Measurements from ENCODE around the gene CDK18.

The CDK18 gene

GRCh38 chr1:205554026-205554811 lies 49.8 kb downstream of the CDK18 start:
- TF ChIP-seq, protein P1, sequence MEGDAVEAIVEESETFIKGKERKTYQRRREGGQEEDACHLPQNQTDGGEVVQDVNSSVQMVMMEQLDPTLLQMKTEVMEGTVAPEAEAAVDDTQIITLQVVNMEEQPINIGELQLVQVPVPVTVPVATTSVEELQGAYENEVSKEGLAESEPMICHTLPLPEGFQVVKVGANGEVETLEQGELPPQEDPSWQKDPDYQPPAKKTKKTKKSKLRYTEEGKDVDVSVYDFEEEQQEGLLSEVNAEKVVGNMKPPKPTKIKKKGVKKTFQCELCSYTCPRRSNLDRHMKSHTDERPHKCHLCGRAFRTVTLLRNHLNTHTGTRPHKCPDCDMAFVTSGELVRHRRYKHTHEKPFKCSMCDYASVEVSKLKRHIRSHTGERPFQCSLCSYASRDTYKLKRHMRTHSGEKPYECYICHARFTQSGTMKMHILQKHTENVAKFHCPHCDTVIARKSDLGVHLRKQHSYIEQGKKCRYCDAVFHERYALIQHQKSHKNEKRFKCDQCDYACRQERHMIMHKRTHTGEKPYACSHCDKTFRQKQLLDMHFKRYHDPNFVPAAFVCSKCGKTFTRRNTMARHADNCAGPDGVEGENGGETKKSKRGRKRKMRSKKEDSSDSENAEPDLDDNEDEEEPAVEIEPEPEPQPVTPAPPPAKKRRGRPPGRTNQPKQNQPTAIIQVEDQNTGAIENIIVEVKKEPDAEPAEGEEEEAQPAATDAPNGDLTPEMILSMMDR (IDR thresholded peaks at IDR 0.05; ENCODE audit: insufficient read depth, missing control alignments): no peak
- FAIRE-seq (peak; percentile 91), DNase-seq (ENCODE audit: insufficient read length, low spot score) (no peak)

DNA sequence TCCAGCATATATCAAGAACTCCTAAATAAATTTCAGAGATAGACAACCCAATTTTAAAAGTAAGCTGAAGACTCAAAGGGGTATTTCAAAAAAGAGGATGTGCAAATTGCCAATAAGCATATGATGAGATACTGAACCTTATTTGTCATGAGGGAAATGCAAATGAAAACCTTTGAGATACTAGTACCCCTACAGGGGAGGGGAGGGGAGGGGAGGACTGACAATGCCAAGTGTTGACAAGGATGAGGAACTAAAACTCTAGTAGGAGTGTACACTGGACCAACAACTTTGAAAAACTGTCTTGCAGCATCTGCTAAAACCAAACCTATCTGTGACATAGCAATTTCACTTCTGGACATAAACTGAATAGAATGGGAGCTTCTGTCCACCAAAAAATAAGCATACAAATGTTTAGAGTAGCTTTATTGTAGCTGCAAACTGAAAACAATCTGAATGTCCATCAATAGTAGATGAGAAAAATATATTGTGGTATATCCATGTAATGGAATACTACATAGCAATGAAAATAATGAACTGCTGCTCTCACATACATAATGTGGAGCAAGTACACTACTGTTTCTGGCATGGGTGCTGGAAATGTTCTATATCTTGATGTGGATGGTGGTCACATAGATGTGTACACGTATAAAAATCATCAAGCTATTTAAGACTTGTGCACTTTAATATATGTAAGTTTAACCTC lies 57.2 kb downstream of the CDK18 start:
- TF ChIP-seq, protein P1 (IDR thresholded peaks at IDR 0.05; ENCODE audit: insufficient read depth, missing control alignments): no peak
- FAIRE-seq (no peak), DNase-seq (ENCODE audit: insufficient read length, low spot score) (no peak)

GRCh38 chr1:205563927-205564441 lies 59.5 kb downstream of the CDK18 start:
- TF ChIP-seq, protein P1 (IDR thresholded peaks at IDR 0.05; ENCODE audit: insufficient read depth, missing control alignments): no peak
- FAIRE-seq: no peak
- no peak for DNase-seq (ENCODE audit: insufficient read length, low spot score)

DNA sequence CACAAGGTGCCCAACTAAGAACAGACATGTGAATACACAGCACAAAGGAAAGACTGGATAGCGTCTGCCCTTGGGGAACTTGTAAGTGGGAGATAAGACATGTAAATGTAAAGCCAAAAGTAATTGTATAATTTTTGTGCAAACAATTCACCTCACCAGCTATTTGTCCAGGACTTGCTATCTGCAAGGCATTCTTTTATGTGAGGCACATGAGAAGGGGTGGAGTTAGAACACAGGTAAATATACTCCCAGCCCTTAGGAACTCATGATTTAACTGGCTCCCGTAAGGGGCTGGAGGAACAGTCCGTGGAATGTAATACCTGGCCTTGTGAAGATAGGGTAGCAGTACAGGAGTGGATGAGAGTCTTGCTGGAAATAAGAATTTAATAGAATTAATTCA lies 61.3 kb downstream of the CDK18 start:
- DNase-seq (ENCODE audit: insufficient read length, low spot score) (no peak), FAIRE-seq (no peak)
- TF ChIP-seq, protein P1 (IDR thresholded peaks at IDR 0.05; ENCODE audit: insufficient read depth, missing control alignments): no peak

- no peak for FAIRE-seq
- TF ChIP-seq, protein P1 (IDR thresholded peaks at IDR 0.05; ENCODE audit: insufficient read depth, missing control alignments): no peak
- DNase-seq (ENCODE audit: insufficient read length, low spot score): no peak
Measured at GRCh38 chr1:205567716-205568115, 63.2 kb downstream of the CDK18 start.

DNA sequence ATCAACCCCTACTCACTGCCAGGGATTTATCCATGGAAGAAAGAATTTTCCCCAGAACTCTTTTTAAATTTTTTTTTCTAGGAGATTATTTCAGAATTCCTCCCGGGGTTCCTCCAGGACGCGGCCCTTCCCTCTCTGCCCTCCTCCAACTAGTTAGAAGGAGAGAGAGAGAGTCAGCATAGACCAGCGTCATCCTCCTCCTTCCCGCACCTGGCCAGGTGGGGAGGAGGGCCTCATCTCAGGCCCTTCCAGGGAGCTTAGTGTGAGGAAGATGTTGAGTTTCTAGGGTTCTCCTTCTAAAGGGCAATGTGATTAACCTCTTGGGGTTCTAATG lies 63.6 kb downstream of the CDK18 start:
- TF ChIP-seq, protein P1 (IDR thresholded peaks at IDR 0.05; ENCODE audit: insufficient read depth, missing control alignments): no peak
- DNase-seq (ENCODE audit: insufficient read length, low spot score) (no peak), FAIRE-seq (no peak)
